A549 (cell line): ENCODE measurements around the gene CCSER1.

Experiments used
- CBX2 ChIP-seq: fragments of 200-600 bp; sonication (generic); IDR thresholded peaks from 2 replicates; pipeline ENCODE4 v1.6.1; 2016; ENCODE audit warnings: low read depth, mild to moderate bottlenecking, borderline replicate concordance
- CTCF ChIP-seq: fragments of >200 bp; sonication (Bioruptor Twin); formaldehyde crosslinking; IDR thresholded peaks from 3 replicates; pipeline ENCODE4 v1.5.1; 2016
- EP300 ChIP-seq, 2 experiments: fragments of >200 bp; sonication (Bioruptor Twin); formaldehyde crosslinking; IDR thresholded peaks; 2 replicates in 1 of 2; 3 replicates in 1 of 2; pipeline ENCODE4 v1.6.1; 2016 to 2017
- HOXA7 ChIP-seq: fragments of 250-450 bp; sonication (Bioruptor Pico); IDR thresholded peaks from 2 replicates; pipeline ENCODE4 v1.5.0; 2020; ENCODE audit warnings: mild to moderate bottlenecking, moderate library complexity
- MAX ChIP-seq: IDR thresholded peaks from 2 replicates; pipeline ENCODE4 v1.6.1; 2012
- MYC ChIP-seq: IDR thresholded peaks from 2 replicates; pipeline ENCODE4 v1.6.1; 2012; ENCODE audit warnings: mild to moderate bottlenecking, inconsistent platforms, low read length, improper control_type of control experiment, borderline replicate concordance
- NFE2L2 ChIP-seq: fragments of 150-350 bp; conservative IDR thresholded peaks from 2 replicates; pipeline ENCODE4 v1.6.1; 2014; ENCODE audit warnings: low read length
- POLR2A ChIP-seq: IDR thresholded peaks from 2 replicates; pipeline ENCODE4 v1.6.1; 2012; ENCODE audit warnings: mild to moderate bottlenecking, low read length
- SREBF2 ChIP-seq: fragments of 450-650 bp; IDR thresholded peaks from 2 replicates; pipeline ENCODE4 v1.6.1; 2014; ENCODE audit warnings: mild to moderate bottlenecking, moderate library complexity
- USF2 ChIP-seq: fragments of 450-650 bp; IDR thresholded peaks from 2 replicates; pipeline ENCODE4 v1.6.1; 2014; ENCODE audit warnings: antibody characterized with exemption

GRCh38 chr4:91089178-91089577, 962.0 kb downstream of the CCSER1 start:
- TF ChIP-seq CTCF (no peak), NFE2L2 (no peak), CBX2 (no peak), MYC (no peak), USF2 (no peak), EP300 (IDR thresholded peaks at IDR 0.05) (no peak), POLR2A (no peak), MAX (no peak), SREBF2 (no peak), HOXA7 (no peak)
